Measurements from ENCODE around the gene PHLDB1.

DNA sequence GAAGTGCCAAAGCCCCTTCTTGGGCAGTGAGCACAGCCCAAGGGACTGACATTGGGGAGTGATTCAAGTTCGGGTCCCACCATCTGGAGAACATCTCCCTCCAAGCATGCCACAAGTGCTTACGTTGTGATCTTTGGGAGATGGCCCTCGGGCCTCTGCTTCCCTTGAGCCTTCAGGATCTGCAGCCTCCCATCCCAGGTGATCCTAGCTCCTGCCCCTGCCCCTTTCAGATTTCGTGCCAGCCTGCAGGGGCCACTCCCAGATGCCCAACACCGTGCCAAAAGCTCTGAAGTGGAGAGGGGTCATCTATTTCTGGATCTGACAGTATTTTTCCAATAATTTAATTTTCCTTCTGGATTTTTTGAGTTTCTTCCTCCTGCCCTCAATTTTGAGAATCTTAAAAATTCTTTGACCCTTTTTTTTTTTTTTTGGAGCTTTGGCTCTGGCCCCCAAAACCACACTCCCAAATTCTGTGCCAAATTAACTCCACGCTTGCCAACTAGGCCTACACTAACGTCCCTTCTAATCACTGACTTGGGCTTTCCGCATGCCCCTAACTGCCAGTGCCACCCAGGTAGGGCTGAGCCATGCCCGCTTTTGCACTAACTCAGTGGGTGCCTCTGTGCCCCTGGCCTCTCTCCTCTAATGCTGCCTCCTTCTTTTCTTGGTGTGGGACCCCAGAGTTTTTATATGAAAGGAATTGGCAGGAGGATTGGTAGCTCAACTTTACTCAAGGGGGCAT is 25.3 kb downstream of the PHLDB1 start:
- TF ChIP-seq RFX5 (IDR thresholded peaks at IDR 0.05; ENCODE audit: borderline replicate concordance, low read depth, low read length) (no peak), TAF1 (IDR thresholded peaks at IDR 0.05; ENCODE audit: low read depth, low read length) (no peak), RXRA (IDR thresholded peaks at IDR 0.05; ENCODE audit: insufficient read depth, low read depth, low read length) (no peak), KDM5A (IDR thresholded peaks at IDR 0.05; ENCODE audit: low read length) (no peak), JUND (IDR thresholded peaks at IDR 0.05; ENCODE audit: low read length) (no peak), RBBP5 (IDR thresholded peaks at IDR 0.05; ENCODE audit: borderline replicate concordance, low read depth, low read length) (no peak), EZH2 (IDR thresholded peaks at IDR 0.05; ENCODE audit: low read depth, low read length, severe bottlenecking) (no peak), RAD21 (IDR thresholded peaks at IDR 0.05 in 1 of 2, conservative IDR thresholded peaks at IDR 0.05 in 1 of 2; ENCODE audit: low read depth in 2 of 2, low read length in 2 of 2) (no peak), BRCA1 (IDR thresholded peaks at IDR 0.05; ENCODE audit: low read depth, low read length) (no peak), PHF8 (conservative IDR thresholded peaks at IDR 0.05; ENCODE audit: low read depth, low read length) (no peak)
- TF ChIP-seq, protein P1, sequence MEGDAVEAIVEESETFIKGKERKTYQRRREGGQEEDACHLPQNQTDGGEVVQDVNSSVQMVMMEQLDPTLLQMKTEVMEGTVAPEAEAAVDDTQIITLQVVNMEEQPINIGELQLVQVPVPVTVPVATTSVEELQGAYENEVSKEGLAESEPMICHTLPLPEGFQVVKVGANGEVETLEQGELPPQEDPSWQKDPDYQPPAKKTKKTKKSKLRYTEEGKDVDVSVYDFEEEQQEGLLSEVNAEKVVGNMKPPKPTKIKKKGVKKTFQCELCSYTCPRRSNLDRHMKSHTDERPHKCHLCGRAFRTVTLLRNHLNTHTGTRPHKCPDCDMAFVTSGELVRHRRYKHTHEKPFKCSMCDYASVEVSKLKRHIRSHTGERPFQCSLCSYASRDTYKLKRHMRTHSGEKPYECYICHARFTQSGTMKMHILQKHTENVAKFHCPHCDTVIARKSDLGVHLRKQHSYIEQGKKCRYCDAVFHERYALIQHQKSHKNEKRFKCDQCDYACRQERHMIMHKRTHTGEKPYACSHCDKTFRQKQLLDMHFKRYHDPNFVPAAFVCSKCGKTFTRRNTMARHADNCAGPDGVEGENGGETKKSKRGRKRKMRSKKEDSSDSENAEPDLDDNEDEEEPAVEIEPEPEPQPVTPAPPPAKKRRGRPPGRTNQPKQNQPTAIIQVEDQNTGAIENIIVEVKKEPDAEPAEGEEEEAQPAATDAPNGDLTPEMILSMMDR (IDR thresholded peaks at IDR 0.05; ENCODE audit: control extremely low read depth in 1 of 3, insufficient read depth in 1 of 3, low read depth in 1 of 3, low read length in 3 of 3) = no peak
- TF ChIP-seq, protein P2, sequence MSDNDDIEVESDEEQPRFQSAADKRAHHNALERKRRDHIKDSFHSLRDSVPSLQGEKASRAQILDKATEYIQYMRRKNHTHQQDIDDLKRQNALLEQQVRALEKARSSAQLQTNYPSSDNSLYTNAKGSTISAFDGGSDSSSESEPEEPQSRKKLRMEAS (IDR thresholded peaks at IDR 0.05) = no peak

All from H1 (cell line).